Measurements from ENCODE around the gene ROR1. TPM values are rescaled to one million over a fixed set of nuclear protein-coding genes. Genes with fewer than 3 reads are reported as not detected.

The ROR1 gene
- total RNA-seq, 2 experiments from 2014 or later, result 0.47 to 1.4 TPM

- H3K4me2 ChIP-seq (ENCODE audit: low read length), result no peak overlapping the region
- H3K9me2 ChIP-seq (ENCODE audit: insufficient read depth, low read length), result no peaks in the 10 kb centered on the region
- DNase-seq (ENCODE audit: low spot score), result no peak
- CTCF ChIA-PET (ENCODE audit: unreplicated experiment), result no interaction called here
- no peaks in the 10 kb centered on the region; the same call in 1 of the 2 replicates for H3K9me3 ChIP-seq (ENCODE audit: low read length)
- H3K27ac ChIP-seq (ENCODE audit: low read depth, low read length, poor library complexity, severe bottlenecking), result no peak overlapping the region
- H4K20me1 ChIP-seq (ENCODE audit: insufficient read depth, low read length), result no peaks in the 10 kb centered on the region
- no peaks in the 10 kb centered on the region for H3K4me1 ChIP-seq (ENCODE audit: insufficient read depth, low read length, poor library complexity, severe bottlenecking)
- TF ChIP-seq EZH2phosphoT487 (IDR thresholded peaks at IDR 0.05; ENCODE audit: borderline replicate concordance, low read depth, low read length), result no peak
- TF ChIP-seq CTCF (conservative IDR thresholded peaks at IDR 0.05; ENCODE audit: low read length), result no peak
- H3K79me2 ChIP-seq (ENCODE audit: insufficient read depth, low read depth, low read length), result no peaks in the 10 kb centered on the region
- POLR2A ChIA-PET, result interaction anchor here (0.7 kb wide), 1 partner anchor 327 kb away, joined by 3 read pairs; no protein-coding TSS in a partner anchor
- intact Hi-C loops (cut with micrococcal nuclease; ENCODE audit: unreplicated experiment), result no loop called here
- no peaks in the 10 kb centered on the region for H3K36me3 ChIP-seq (ENCODE audit: insufficient read depth, low read length)
- no TSS peak for BruUV-seq (replicated peaks)
- no peak overlapping the region for H3K4me3 ChIP-seq (ENCODE audit: low read depth, low read length, poor library complexity, severe bottlenecking)
- no peak overlapping the region for H2AFZ ChIP-seq (ENCODE audit: low read length)
Observed at GRCh38 chr1:63731117-63732043, 42.4 kb upstream of the ROR1 start.

- ChIA-PET CTCF (ENCODE audit: unreplicated experiment) (no interaction called here), POLR2A (no interaction called here)
- Histone ChIP-seq H3K4me3 (ENCODE audit: low read depth, low read length, poor library complexity, severe bottlenecking) (no peak overlapping the region), H3K27ac (ENCODE audit: low read depth, low read length, poor library complexity, severe bottlenecking) (no peak overlapping the region), H3K9me3 (ENCODE audit: low read length) (peaks cover 4% of the 10 kb centered on the region), H3K4me1 (ENCODE audit: insufficient read depth, low read length, poor library complexity, severe bottlenecking) (no peaks in the 10 kb centered on the region), H3K36me3 (ENCODE audit: insufficient read depth, low read length) (no peaks in the 10 kb centered on the region), H3K79me2 (ENCODE audit: insufficient read depth, low read depth, low read length) (no peaks in the 10 kb centered on the region), H2AFZ (ENCODE audit: low read length) (no peak overlapping the region), H3K9me2 (ENCODE audit: insufficient read depth, low read length) (no peaks in the 10 kb centered on the region), H4K20me1 (ENCODE audit: insufficient read depth, low read length) (no peaks in the 10 kb centered on the region), H3K4me2 (ENCODE audit: low read length) (no peak overlapping the region)
- intact Hi-C loops (cut with micrococcal nuclease; ENCODE audit: unreplicated experiment), result no loop called here
- no peak for TF ChIP-seq EZH2phosphoT487 (IDR thresholded peaks at IDR 0.05; ENCODE audit: borderline replicate concordance, low read depth, low read length)
- TF ChIP-seq CTCF (conservative IDR thresholded peaks at IDR 0.05; ENCODE audit: low read length), result no peak
- BruUV-seq (replicated peaks), result no TSS peak
- DNase-seq (ENCODE audit: low spot score), result no peak
Observed at GRCh38 chr1:63732666-63733065, 41.2 kb upstream of the ROR1 start.

GRCh38 chr1:63738772-63739171 lies 35.0 kb upstream of the ROR1 start:
- no peaks in the 10 kb centered on the region for H4K20me1 ChIP-seq (ENCODE audit: insufficient read depth, low read length)
- no peak overlapping the region for H2AFZ ChIP-seq (ENCODE audit: low read length)
- H3K36me3 ChIP-seq (ENCODE audit: insufficient read depth, low read length), result no peaks in the 10 kb centered on the region
- ChIA-PET POLR2A (no interaction called here), CTCF (ENCODE audit: unreplicated experiment) (no interaction called here)
- no peak overlapping the region for H3K4me3 ChIP-seq (ENCODE audit: low read depth, low read length, poor library complexity, severe bottlenecking)
- intact Hi-C loops (cut with micrococcal nuclease; ENCODE audit: unreplicated experiment), result no loop called here
- no TSS peak for BruUV-seq (replicated peaks)
- no peak overlapping the region for H3K27ac ChIP-seq (ENCODE audit: low read depth, low read length, poor library complexity, severe bottlenecking)
- TF ChIP-seq EZH2phosphoT487 (IDR thresholded peaks at IDR 0.05; ENCODE audit: borderline replicate concordance, low read depth, low read length) (no peak), CTCF (conservative IDR thresholded peaks at IDR 0.05; ENCODE audit: low read length) (no peak)
- no peaks in the 10 kb centered on the region for H3K4me1 ChIP-seq (ENCODE audit: insufficient read depth, low read length, poor library complexity, severe bottlenecking)
- H3K4me2 ChIP-seq (ENCODE audit: low read length), result no peak overlapping the region
- no peak for DNase-seq (ENCODE audit: low spot score)
- H3K9me2 ChIP-seq (ENCODE audit: insufficient read depth, low read length), result no peaks in the 10 kb centered on the region
- H3K79me2 ChIP-seq (ENCODE audit: insufficient read depth, low read depth, low read length), result no peaks in the 10 kb centered on the region
- H3K9me3 ChIP-seq (ENCODE audit: low read length), result peaks cover 4% of the 10 kb centered on the region

All from OCI-LY7 (cell line).